Fibroblast of lung (primary cell): ENCODE data around the gene MAP1LC3B. TPM values are rescaled to one million over a fixed set of nuclear protein-coding genes. Genes with fewer than 3 reads are reported as not detected.

Experiments used
- DNase-seq, 2 donors: peaks; one replicate each; pipeline versions ENCODE4 v3.0.0 to v3.0.0-alpha.2; 2010; ENCODE audit warnings: low read depth in 2 of 2
- H2AFZ ChIP-seq: 2 replicates; pipeline ENCODE4 v1.5.1; 2012; ENCODE audit warnings: low read length, control low read depth, inconsistent platforms
- H3K27ac ChIP-seq: 2 replicates; pipeline ENCODE4 v1.5.1; 2011; ENCODE audit warnings: low read length, control low read depth; ENCODE audit not compliant: insufficient read depth
- H3K27me3 ChIP-seq: 2 replicates; pipeline ENCODE4 v1.5.1; 2011; ENCODE audit warnings: mild to moderate bottlenecking, low read length; ENCODE audit not compliant: control insufficient read depth, insufficient read depth
- H3K36me3 ChIP-seq: 2 replicates; pipeline ENCODE4 v1.5.1; 2011; ENCODE audit warnings: low read length; ENCODE audit not compliant: control insufficient read depth, insufficient read depth
- H3K4me1 ChIP-seq: 2 replicates; pipeline ENCODE4 v1.5.1; 2011; ENCODE audit warnings: low read length; ENCODE audit not compliant: control insufficient read depth, insufficient read depth; ENCODE audit errors: extremely low read depth
- H3K4me2 ChIP-seq: 2 replicates; pipeline ENCODE4 v1.5.1; 2011; ENCODE audit warnings: low read length, control low read depth; ENCODE audit not compliant: insufficient read depth; ENCODE audit errors: extremely low read depth
- H3K4me3 ChIP-seq, 4 experiments: fragments of 200-600 bp in 1 of 4; sonication (generic) in 1 of 4; replicated peaks in 1 of 4; 2 replicates each; pipeline ENCODE4 v1.5.1; 2011 to 2016; ENCODE audit warnings: low read length in 4 of 4, low read depth in 3 of 4, mild to moderate bottlenecking in 3 of 4, control low read depth in 2 of 4, inconsistent platforms in 1 of 4, mixed read lengths in 1 of 4; ENCODE audit not compliant: insufficient read depth in 1 of 4; ENCODE audit errors: control extremely low read depth in 1 of 4
- H3K79me2 ChIP-seq: 2 replicates; pipeline ENCODE4 v1.5.1; 2012; ENCODE audit warnings: mild to moderate bottlenecking, low read length, inconsistent platforms; ENCODE audit not compliant: control insufficient read depth, insufficient read depth
- H3K9ac ChIP-seq: 2 replicates; pipeline ENCODE4 v1.5.1; 2011; ENCODE audit warnings: mild to moderate bottlenecking, low read length, control low read depth; ENCODE audit not compliant: insufficient read depth
- H3K9me3 ChIP-seq: 2 replicates; pipeline ENCODE4 v1.5.1; 2012; ENCODE audit warnings: low read depth, low read length; ENCODE audit not compliant: control insufficient read depth, insufficient read depth
- H4K20me1 ChIP-seq: 2 replicates; pipeline ENCODE4 v1.5.1; 2011; ENCODE audit warnings: low read length; ENCODE audit not compliant: control insufficient read depth, insufficient read depth; ENCODE audit errors: extremely low read depth
- CTCF ChIP-seq, 2 donors: IDR thresholded peaks in 1 of 2; conservative IDR thresholded peaks in 1 of 2; 1 replicate in 1 of 2; 2 replicates in 1 of 2; pipeline ENCODE4 v1.5.1; 2011 to 2012; ENCODE audit warnings: low read length in 2 of 2, control low read depth in 1 of 2, inconsistent platforms in 1 of 2, low read depth in 1 of 2, mild to moderate bottlenecking in 1 of 2
- EZH2 ChIP-seq: IDR thresholded peaks from 2 replicates; pipeline ENCODE4 v1.5.1; 2012; ENCODE audit warnings: low read length, control low read depth, mild to moderate bottlenecking; ENCODE audit errors: missing control alignments
- polyA plus RNA-seq, 2 donors: library from polyadenylated mRNA; depleted of rRNA in 1 of 2; stranded (reverse) in 1 of 2; unstranded in 1 of 2; fragments of >200 nt; gene quantifications; 2 replicates each; pipeline ENCODE4 v1.2.1, GENCODE V29; 2011 to 2012; ENCODE audit warnings: missing spikeins in 1 of 2
- total RNA-seq: library from RNA; depleted of rRNA; stranded (reverse); fragments of >200 nt; gene quantifications from 2 replicates; pipeline ENCODE4 v1.2.1, GENCODE V29; 2014

Gene MAP1LC3B
- total and polyA plus RNA-seq, 2 donors (not counting 1 experiment from before 2014, with no cell fraction given), result 41.1 to 67.6 TPM

GRCh38 chr16:87423429-87423828, 31.3 kb downstream of the MAP1LC3B start:
- H3K4me3 ChIP-seq, result no peak overlapping the region
- no peak for DNase-seq
- H3K9ac ChIP-seq, result no peak overlapping the region
- H3K27me3 ChIP-seq, result no peaks in the 10 kb centered on the region
- TF ChIP-seq CTCF (conservative IDR thresholded peaks at IDR 0.05 in 1 of 2, IDR thresholded peaks at IDR 0.05 in 1 of 2; ENCODE audit: low read depth in 1 of 2, low read length in 2 of 2) (no peak), EZH2 (no peak)
- no peak overlapping the region for H3K4me2 ChIP-seq
- no peak overlapping the region for H2AFZ ChIP-seq
- H4K20me1 ChIP-seq, result no peaks in the 10 kb centered on the region
- no peaks in the 10 kb centered on the region for H3K9me3 ChIP-seq
- no peak overlapping the region for H3K27ac ChIP-seq
- H3K4me1 ChIP-seq, result no peaks in the 10 kb centered on the region
- peaks cover 10% of the 10 kb centered on the region for H3K36me3 ChIP-seq
- peaks cover 2% of the 10 kb centered on the region for H3K79me2 ChIP-seq

- no peak overlapping the region for H3K4me2 ChIP-seq
- H3K36me3 ChIP-seq, result peaks cover 10% of the 10 kb centered on the region
- no peaks in the 10 kb centered on the region for H3K9me3 ChIP-seq
- H3K4me3 ChIP-seq, result no peak overlapping the region
- H3K79me2 ChIP-seq, result peaks cover 2% of the 10 kb centered on the region
- no peaks in the 10 kb centered on the region for H4K20me1 ChIP-seq
- no peak overlapping the region for H3K9ac ChIP-seq
- TF ChIP-seq EZH2 (no peak), CTCF (conservative IDR thresholded peaks at IDR 0.05 in 1 of 2, IDR thresholded peaks at IDR 0.05 in 1 of 2; ENCODE audit: low read depth in 1 of 2, low read length in 2 of 2) (no peak)
- no peak overlapping the region for H3K27ac ChIP-seq
- no peaks in the 10 kb centered on the region for H3K27me3 ChIP-seq
- H3K4me1 ChIP-seq, result no peaks in the 10 kb centered on the region
- H2AFZ ChIP-seq, result no peak overlapping the region
- DNase-seq, result no peak
Observed at GRCh38 chr16:87424266-87424665, 32.1 kb downstream of the MAP1LC3B start.

- H3K79me2 ChIP-seq, result peaks cover 2% of the 10 kb centered on the region
Observed at GRCh38 chr16:87425941-87426340, 33.8 kb downstream of the MAP1LC3B start.

More at GRCh38 chr16:87425941-87426340, 33.8 kb downstream of the MAP1LC3B start:
- Histone ChIP-seq H4K20me1 (no peaks in the 10 kb centered on the region), H2AFZ (no peak overlapping the region), H3K9me3 (no peaks in the 10 kb centered on the region), H3K9ac (no peak overlapping the region), H3K27ac (no peak overlapping the region), H3K36me3 (peaks cover 8% of the 10 kb centered on the region), H3K4me2 (no peak overlapping the region), H3K27me3 (no peaks in the 10 kb centered on the region), H3K4me3 (no peak overlapping the region), H3K4me1 (no peaks in the 10 kb centered on the region)
- no peak for DNase-seq
- no peak for TF ChIP-seq EZH2
- no peak for TF ChIP-seq CTCF (conservative IDR thresholded peaks at IDR 0.05 in 1 of 2, IDR thresholded peaks at IDR 0.05 in 1 of 2; ENCODE audit: low read depth in 1 of 2, low read length in 2 of 2)
